ENCODE measurements around the gene TUBA1B. TPM values are rescaled to one million over a fixed set of nuclear protein-coding genes. Genes with fewer than 3 reads are reported as not detected.
A peak's percentile ranks its signal among the peaks of the same experiment; 100 is the strongest.

Gene TUBA1B
- polyA plus RNA-seq, 1 donor: 751 TPM

- Histone ChIP-seq H3K4me3 (ENCODE audit: low read length) (no peak overlapping the region), H3K27me3 (ENCODE audit: control insufficient read depth, insufficient read depth, low read length) (peaks cover 72% of the 10 kb centered on the region), H3K9me3 (ENCODE audit: control insufficient read depth, low read depth, low read length) (peaks cover 12% of the 10 kb centered on the region), H3K36me3 (ENCODE audit: control insufficient read depth, insufficient read depth, low read length) (peaks cover 14% of the 10 kb centered on the region), H3K27ac (ENCODE audit: low read length) (no peak overlapping the region), H3K4me1 (ENCODE audit: control insufficient read depth, insufficient read depth, low read length) (peaks cover 21% of the 10 kb centered on the region)
- DNase-seq: no peak
- 0% methylated on average over 1 of the region's 4 CpGs for WGBS (ENCODE audit: insufficient coverage, low lambda C conversion rate)
These were observed 38.3 kb downstream of the TUBA1B start for GRCh38 chr12:49092816-49093406.

GRCh38 chr12:49092086-49092815 is 38.9 kb downstream of the TUBA1B start:
- no peak overlapping the region for H3K27ac ChIP-seq (ENCODE audit: low read length)
- no peak overlapping the region for H3K4me3 ChIP-seq (ENCODE audit: low read length)
- WGBS (ENCODE audit: insufficient coverage, low lambda C conversion rate): no CpG with 5 or more reads among the region's 32 CpGs
- H3K9me3 ChIP-seq (ENCODE audit: control insufficient read depth, low read depth, low read length): peaks cover 12% of the 10 kb centered on the region
- peak in 1 of 2 donors; percentile 37 for DNase-seq
- peaks cover 7% of the 10 kb centered on the region for H3K36me3 ChIP-seq (ENCODE audit: control insufficient read depth, insufficient read depth, low read length)
- peaks cover 72% of the 10 kb centered on the region for H3K27me3 ChIP-seq (ENCODE audit: control insufficient read depth, insufficient read depth, low read length)
- H3K4me1 ChIP-seq (ENCODE audit: control insufficient read depth, insufficient read depth, low read length): peaks cover 21% of the 10 kb centered on the region

- Histone ChIP-seq H3K27ac (ENCODE audit: low read length) (no peak overlapping the region), H3K4me1 (ENCODE audit: control insufficient read depth, insufficient read depth, low read length) (peaks cover 21% of the 10 kb centered on the region), H3K36me3 (ENCODE audit: control insufficient read depth, insufficient read depth, low read length) (peaks cover 2% of the 10 kb centered on the region), H3K9me3 (ENCODE audit: control insufficient read depth, low read depth, low read length) (peaks cover 12% of the 10 kb centered on the region), H3K4me3 (ENCODE audit: low read length) (no peak overlapping the region), H3K27me3 (ENCODE audit: control insufficient read depth, insufficient read depth, low read length) (peaks cover 75% of the 10 kb centered on the region)
- no peak for DNase-seq
- WGBS (ENCODE audit: insufficient coverage, low lambda C conversion rate): no CpG with 5 or more reads among the region's 14 CpGs
These were observed 39.4 kb downstream of the TUBA1B start for GRCh38 chr12:49091836-49092085.

GRCh38 chr12:49091056-49091835 is 39.9 kb downstream of the TUBA1B start:
- peaks cover 12% of the 10 kb centered on the region for H3K9me3 ChIP-seq (ENCODE audit: control insufficient read depth, low read depth, low read length)
- H3K36me3 ChIP-seq (ENCODE audit: control insufficient read depth, insufficient read depth, low read length): no peaks in the 10 kb centered on the region
- H3K27me3 ChIP-seq (ENCODE audit: control insufficient read depth, insufficient read depth, low read length): peaks cover 75% of the 10 kb centered on the region
- H3K4me1 ChIP-seq (ENCODE audit: control insufficient read depth, insufficient read depth, low read length): peaks cover 21% of the 10 kb centered on the region
- H3K27ac ChIP-seq (ENCODE audit: low read length): no peak overlapping the region
- no CpG with 5 or more reads among the region's 41 CpGs for WGBS (ENCODE audit: insufficient coverage, low lambda C conversion rate)
- DNase-seq: no peak
- no peak overlapping the region for H3K4me3 ChIP-seq (ENCODE audit: low read length)

- peak in 1 of 2 donors; percentile 35 for DNase-seq
- H3K4me1 ChIP-seq (ENCODE audit: control insufficient read depth, insufficient read depth, low read length): peaks cover 21% of the 10 kb centered on the region
- H3K9me3 ChIP-seq (ENCODE audit: control insufficient read depth, low read depth, low read length): peaks cover 12% of the 10 kb centered on the region
- H3K4me3 ChIP-seq (ENCODE audit: low read length): no peak overlapping the region
- H3K27ac ChIP-seq (ENCODE audit: low read length): no peak overlapping the region
- H3K27me3 ChIP-seq (ENCODE audit: control insufficient read depth, insufficient read depth, low read length): peaks cover 72% of the 10 kb centered on the region
- no CpG with 5 or more reads among the region's 88 CpGs for WGBS (ENCODE audit: insufficient coverage, low lambda C conversion rate)
- H3K36me3 ChIP-seq (ENCODE audit: control insufficient read depth, insufficient read depth, low read length): no peaks in the 10 kb centered on the region
These were observed 41.1 kb downstream of the TUBA1B start for GRCh38 chr12:49089821-49090773.

- Histone ChIP-seq H3K9me3 (ENCODE audit: control insufficient read depth, low read depth, low read length) (peaks cover 6% of the 10 kb centered on the region), H3K4me3 (ENCODE audit: low read length) (no peak overlapping the region), H3K36me3 (ENCODE audit: control insufficient read depth, insufficient read depth, low read length) (no peaks in the 10 kb centered on the region), H3K4me1 (ENCODE audit: control insufficient read depth, insufficient read depth, low read length) (peaks cover 10% of the 10 kb centered on the region), H3K27ac (ENCODE audit: low read length) (no peak overlapping the region), H3K27me3 (ENCODE audit: control insufficient read depth, insufficient read depth, low read length) (peaks cover 60% of the 10 kb centered on the region)
- no CpG with 5 or more reads among the region's 6 CpGs for WGBS (ENCODE audit: insufficient coverage, low lambda C conversion rate)
- no peak for DNase-seq
These were observed 42.3 kb downstream of the TUBA1B start for GRCh38 chr12:49088932-49089330.

GRCh38 chr12:49088150-49088931 is 42.9 kb downstream of the TUBA1B start:
- Histone ChIP-seq H3K4me3 (ENCODE audit: low read length) (no peak overlapping the region), H3K27me3 (ENCODE audit: control insufficient read depth, insufficient read depth, low read length) (peaks cover 54% of the 10 kb centered on the region), H3K27ac (ENCODE audit: low read length) (no peak overlapping the region), H3K36me3 (ENCODE audit: control insufficient read depth, insufficient read depth, low read length) (no peaks in the 10 kb centered on the region), H3K4me1 (ENCODE audit: control insufficient read depth, insufficient read depth, low read length) (peaks cover 7% of the 10 kb centered on the region), H3K9me3 (ENCODE audit: control insufficient read depth, low read depth, low read length) (peaks cover 6% of the 10 kb centered on the region)
- no CpG with 5 or more reads among the region's 18 CpGs for WGBS (ENCODE audit: insufficient coverage, low lambda C conversion rate)
- peak; percentile 80 to 84 for DNase-seq

- no peak overlapping the region for H3K4me3 ChIP-seq (ENCODE audit: low read length)
- peaks cover 32% of the 10 kb centered on the region for H3K27me3 ChIP-seq (ENCODE audit: control insufficient read depth, insufficient read depth, low read length)
- H3K27ac ChIP-seq (ENCODE audit: low read length): no peak overlapping the region
- H3K36me3 ChIP-seq (ENCODE audit: control insufficient read depth, insufficient read depth, low read length): no peaks in the 10 kb centered on the region
- WGBS (ENCODE audit: insufficient coverage, low lambda C conversion rate): no CpG with 5 or more reads among the region's 3 CpGs
- DNase-seq: no peak
- H3K9me3 ChIP-seq (ENCODE audit: control insufficient read depth, low read depth, low read length): peaks cover 6% of the 10 kb centered on the region
- peaks cover 2% of the 10 kb centered on the region for H3K4me1 ChIP-seq (ENCODE audit: control insufficient read depth, insufficient read depth, low read length)
These were observed 45.1 kb downstream of the TUBA1B start for GRCh38 chr12:49086116-49086515.

- Histone ChIP-seq H3K4me3 (ENCODE audit: low read length) (no peak overlapping the region), H3K36me3 (ENCODE audit: control insufficient read depth, insufficient read depth, low read length) (no peaks in the 10 kb centered on the region), H3K27me3 (ENCODE audit: control insufficient read depth, insufficient read depth, low read length) (peaks cover 19% of the 10 kb centered on the region), H3K9me3 (ENCODE audit: control insufficient read depth, low read depth, low read length) (no peaks in the 10 kb centered on the region), H3K27ac (ENCODE audit: low read length) (no peak overlapping the region), H3K4me1 (ENCODE audit: control insufficient read depth, insufficient read depth, low read length) (no peaks in the 10 kb centered on the region)
- no peak for DNase-seq
- no CpG with 5 or more reads among the region's 3 CpGs for WGBS (ENCODE audit: insufficient coverage, low lambda C conversion rate)
These were observed 46.8 kb downstream of the TUBA1B start for GRCh38 chr12:49084438-49084837.
